Measurements from ENCODE around the gene CTXN2. TPM values are rescaled to one million over a fixed set of nuclear protein-coding genes. Genes with fewer than 3 reads are reported as not detected.

CTXN2 gene
- polyA plus RNA-seq, 1 of the 3 experiments (the other 2 are of a cell fraction) = 0.02 TPM

GRCh38 chr15:48225771-48226170, 34.3 kb downstream of the CTXN2 start:
- Histone ChIP-seq H4K20me1 (ENCODE audit: insufficient read depth) (no peaks in the 10 kb centered on the region), H3K36me3 (replicated peaks in 1 of 2; ENCODE audit: control insufficient read depth in 1 of 2, insufficient read depth in 2 of 2, low read length in 1 of 2) (no peaks in the 10 kb centered on the region), H3K4me2 (no peak overlapping the region), H3K27ac (ENCODE audit: low read depth in 2 of 2, low read length in 1 of 2) (no peak overlapping the region), H3K9me2 (no peaks in the 10 kb centered on the region), H3K79me2 (ENCODE audit: insufficient read depth) (no peaks in the 10 kb centered on the region), H3K4me3 (ENCODE audit: low read depth in 2 of 2, low read length in 1 of 2) (no peak overlapping the region), H3F3A (replicated peaks; ENCODE audit: insufficient read depth) (no peaks in the 10 kb centered on the region), H2AFZ (ENCODE audit: low read depth) (no peak overlapping the region), H3K27me3 (ENCODE audit: insufficient read depth) (no peaks in the 10 kb centered on the region), H3K4me1 (ENCODE audit: control insufficient read depth in 1 of 2, insufficient read depth in 2 of 2, low read depth in 1 of 2, low read length in 1 of 2) (no peaks in the 10 kb centered on the region), H3K9ac (no peak overlapping the region), H3K9me3 (no peaks in the 10 kb centered on the region)
- TF ChIP-seq MEF2A (IDR thresholded peaks at IDR 0.05; ENCODE audit: borderline replicate concordance, low read depth) (no peak), RFX5 (IDR thresholded peaks at IDR 0.05; ENCODE audit: low read length) (no peak), REST (IDR thresholded peaks at IDR 0.05; ENCODE audit: low read depth, low read length) (no peak), SMC3 (IDR thresholded peaks at IDR 0.05; ENCODE audit: low read depth, low read length) (no peak), SIN3A (IDR thresholded peaks at IDR 0.05; ENCODE audit: borderline replicate concordance, low read depth, low read length) (no peak), ELF1 (IDR thresholded peaks at IDR 0.05) (no peak), JUND (IDR thresholded peaks at IDR 0.05) (no peak), FOSL2 (IDR thresholded peaks at IDR 0.05; ENCODE audit: borderline replicate concordance, low read depth) (no peak), CTCF (IDR thresholded peaks at IDR 0.05) (no peak), FOXJ3 (CRISPR knock-in tag; IDR thresholded peaks at IDR 0.05) (no peak), MXI1 (IDR thresholded peaks at IDR 0.05; ENCODE audit: low read depth, low read length) (no peak), NFIC (IDR thresholded peaks at IDR 0.05; ENCODE audit: borderline replicate concordance) (no peak), IRF3 (IDR thresholded peaks at IDR 0.05; ENCODE audit: low read depth, low read length) (no peak), NRF1 (IDR thresholded peaks at IDR 0.05; ENCODE audit: low read depth, low read length) (no peak)
- ChIA-PET CTCF (no interaction called here), POLR2A (no interaction called here)
- WGBS (ENCODE audit: low lambda C conversion rate) = 53% methylated on average over 3 of the region's 3 CpGs
- no peak for DNase-seq

Data from SK-N-SH (cell line).